PFSK-1 (cell line): ENCODE data around the gene TFG.

ENCODE experiments used
- POLR2AphosphoS5 ChIP-seq: IDR thresholded peaks from 2 replicates; pipeline ENCODE4 v1.6.1; 2012; ENCODE audit warnings: low read depth, mild to moderate bottlenecking, control low read depth, low read length, moderate library complexity
- SIN3A ChIP-seq: IDR thresholded peaks from 2 replicates; pipeline ENCODE4 v1.6.1; 2012; ENCODE audit warnings: mild to moderate bottlenecking, low read length, moderate library complexity, borderline replicate concordance; ENCODE audit not compliant: insufficient read depth
- TAF1 ChIP-seq: IDR thresholded peaks from 2 replicates; pipeline ENCODE4 v1.6.1; 2012; ENCODE audit warnings: low read length, control low read depth, borderline replicate concordance; ENCODE audit not compliant: insufficient read depth

GRCh38 chr3:100761951-100762350 lies 52.7 kb downstream of the TFG start:
- TF ChIP-seq POLR2AphosphoS5 (no peak), TAF1 (no peak), SIN3A (no peak)
